H1 (cell line): ENCODE results near the gene CBLN3. TPM values are rescaled to one million over a fixed set of nuclear protein-coding genes. Genes with fewer than 3 reads are reported as not detected.

Experiments
- CTCF ChIA-PET: fragments of 300-600 bp; sonication (Branson Sonifier 250); formaldehyde crosslinking; loops from one replicate; lab custom pipeline; 2021; ENCODE audit not compliant: partially characterized antibody; lab: Charles Lee
- POLR2A ChIA-PET: fragments of 300-600 bp; sonication (Branson Sonifier 250); formaldehyde crosslinking; loops from one replicate; lab custom pipeline; 2021; ENCODE audit warnings: inconsistent platforms; ENCODE audit not compliant: partially characterized antibody; lab: Charles Lee
- DNase-seq, 2 experiments: peaks; one replicate each; pipeline versions ENCODE4 v3.0.0 to v3.0.0-alpha.2; 2010 to 2022; ENCODE audit warnings: low spot score in 2 of 2, low read depth in 1 of 2, mixed read lengths in 1 of 2
- FAIRE-seq: peaks from 2 replicates; lab custom pipeline; 2011; peaks lifted over from hg19 to GRCh38; lab: Jason Lieb, UNC
- H2AFZ ChIP-seq: 2 replicates; pipeline ENCODE4 v1.8.1; 2012; ENCODE audit warnings: low read length, inconsistent platforms
- H2AK5ac ChIP-seq: 2 replicates; pipeline ENCODE4 v1.6.1; 2013; ENCODE audit warnings: low read depth, low read length
- H2BK120ac ChIP-seq: replicated peaks from 2 replicates; pipeline ENCODE3; 2013; ENCODE audit warnings: low read depth, low read length, inconsistent platforms
- H2BK12ac ChIP-seq: 2 replicates; pipeline ENCODE4 v1.6.1; 2013; ENCODE audit warnings: low read depth, low read length
- H2BK15ac ChIP-seq: 2 replicates; pipeline ENCODE4 v1.6.1; 2013; ENCODE audit warnings: low read length
- H2BK20ac ChIP-seq: 2 replicates; pipeline ENCODE4 v1.6.1; 2013; ENCODE audit warnings: low read length
- H2BK5ac ChIP-seq: 2 replicates; pipeline ENCODE4 v1.6.1; 2013; ENCODE audit warnings: low read depth, low read length
- H3K14ac ChIP-seq: 2 replicates; pipeline ENCODE4 v1.6.1; 2013; ENCODE audit warnings: inconsistent platforms; ENCODE audit not compliant: insufficient read length
- H3K18ac ChIP-seq: 2 replicates; pipeline ENCODE4 v1.6.1; 2013; ENCODE audit warnings: low read length; ENCODE audit errors: extremely low read depth
- H3K23ac ChIP-seq: 2 replicates; pipeline ENCODE4 v1.6.1; 2013; ENCODE audit warnings: inconsistent platforms; ENCODE audit not compliant: insufficient read length
- H3K23me2 ChIP-seq: 2 replicates; pipeline ENCODE4 v1.6.1; 2013; ENCODE audit warnings: low read depth, low read length
- H3K27ac ChIP-seq: 2 replicates; pipeline ENCODE4 v1.6.1; 2011; ENCODE audit warnings: low read depth, low read length, inconsistent platforms
- H3K27me3 ChIP-seq, 4 experiments: replicated peaks in 1 of 4; 1 replicate in 1 of 4; 2 replicates in 3 of 4; pipeline versions ENCODE4 v1.6.1 to v1.8.1; 2011 to 2013; ENCODE audit warnings: low read length in 3 of 4, mild to moderate bottlenecking in 3 of 4, inconsistent platforms in 2 of 4, mixed read lengths in 2 of 4, moderate library complexity in 1 of 4; ENCODE audit not compliant: control insufficient read depth in 3 of 4, insufficient read depth in 3 of 4; ENCODE audit errors: extremely low read depth in 1 of 4
- H3K36me3 ChIP-seq, 4 experiments: 2 replicates each; pipeline versions ENCODE4 v1.6.1 to v1.8.1; 2011 to 2013; ENCODE audit warnings: mild to moderate bottlenecking in 4 of 4, low read length in 3 of 4, moderate library complexity in 2 of 4, control low read depth in 1 of 4, inconsistent platforms in 1 of 4; ENCODE audit not compliant: insufficient read depth in 4 of 4, control insufficient read depth in 2 of 4
- H3K4ac ChIP-seq: replicated peaks from 2 replicates; pipeline ENCODE3; 2013; ENCODE audit warnings: low read length, low read depth, mixed read lengths, inconsistent platforms; ENCODE audit not compliant: insufficient read length
- H3K4me1 ChIP-seq, 4 experiments: replicated peaks in 1 of 4; 1 replicate in 1 of 4; 2 replicates in 3 of 4; pipeline versions ENCODE4 v1.6.1 to v1.8.1; 2011 to 2013; ENCODE audit warnings: low read length in 3 of 4, inconsistent platforms in 2 of 4, mixed read lengths in 1 of 4; ENCODE audit not compliant: insufficient read depth in 4 of 4, control insufficient read depth in 3 of 4
- H3K4me2 ChIP-seq, 2 experiments: 2 replicates each; pipeline versions ENCODE4 v1.6.1 to v1.8.1; 2011 to 2013; ENCODE audit warnings: low read depth in 2 of 2, low read length in 2 of 2, control low read depth in 1 of 2, inconsistent platforms in 1 of 2, mild to moderate bottlenecking in 1 of 2; ENCODE audit not compliant: insufficient read depth in 1 of 2
- H3K4me3 ChIP-seq, 4 experiments: fragments of 200-600, 300-600 bp in 1 of 4; sonication (generic), shearing (Covaris generic), sonication (Bioruptor Twin) in 1 of 4; 2 replicates each; pipeline versions ENCODE4 v1.5.1 to v1.8.1; 2011 to 2016; ENCODE audit warnings: low read length in 4 of 4, low read depth in 3 of 4, control low read depth in 2 of 4, inconsistent platforms in 2 of 4, mild to moderate bottlenecking in 2 of 4, mixed read lengths in 1 of 4, moderate library complexity in 1 of 4; ENCODE audit not compliant: insufficient read depth in 2 of 4; ENCODE audit errors: extremely low read depth in 1 of 4
- H3K56ac ChIP-seq: replicated peaks from 2 replicates; pipeline ENCODE3; 2013; ENCODE audit warnings: low read depth, mild to moderate bottlenecking, mixed read lengths, low read length, inconsistent platforms; ENCODE audit not compliant: insufficient read length
- H3K79me1 ChIP-seq: 2 replicates; pipeline ENCODE4 v1.6.1; 2013; ENCODE audit warnings: low read depth, low read length, control low read depth
- H3K79me2 ChIP-seq, 2 experiments: 2 replicates each; pipeline versions ENCODE4 v1.6.1 to v1.8.1; 2012 to 2013; ENCODE audit warnings: low read length in 2 of 2, mild to moderate bottlenecking in 2 of 2, inconsistent platforms in 1 of 2; ENCODE audit not compliant: insufficient read depth in 2 of 2, control insufficient read depth in 1 of 2
- H3K9ac ChIP-seq, 4 experiments: replicated peaks in 1 of 4; 1 replicate in 1 of 4; 2 replicates in 3 of 4; pipeline versions ENCODE4 v1.6.1 to v1.8.1; 2011 to 2013; ENCODE audit warnings: low read depth in 3 of 4, low read length in 3 of 4, control low read depth in 2 of 4, mild to moderate bottlenecking in 2 of 4, moderate library complexity in 2 of 4, inconsistent platforms in 1 of 4; ENCODE audit errors: extremely low read depth in 1 of 4
- H3K9me3 ChIP-seq, 2 experiments: 2 replicates each; pipeline versions ENCODE4 v1.6.1 to v1.8.1; 2012 to 2013; ENCODE audit warnings: mild to moderate bottlenecking in 2 of 2, moderate library complexity in 2 of 2, control low read depth in 1 of 2, inconsistent platforms in 1 of 2, low read depth in 1 of 2, low read length in 1 of 2, mixed read lengths in 1 of 2; ENCODE audit not compliant: insufficient read depth in 2 of 2
- H4K20me1 ChIP-seq, 2 experiments: replicated peaks in 1 of 2; 2 replicates each; pipeline versions ENCODE3 to v1.8.1; 2011 to 2013; ENCODE audit warnings: inconsistent platforms in 2 of 2, low read length in 2 of 2, mild to moderate bottlenecking in 1 of 2; ENCODE audit not compliant: insufficient read depth in 2 of 2, control insufficient read depth in 1 of 2
- H4K5ac ChIP-seq: 2 replicates; pipeline ENCODE4 v1.6.1; 2013; ENCODE audit warnings: low read length, low read depth, mixed read lengths, inconsistent platforms; ENCODE audit not compliant: insufficient read length
- H4K8ac ChIP-seq: 2 replicates; pipeline ENCODE4 v1.8.0; 2013; ENCODE audit warnings: mild to moderate bottlenecking, moderate library complexity, low read length, inconsistent platforms; ENCODE audit not compliant: insufficient read depth; ENCODE audit errors: extremely low read depth
- H4K91ac ChIP-seq: replicated peaks from 2 replicates; pipeline ENCODE3; 2013; ENCODE audit warnings: low read length, mixed read lengths, inconsistent platforms; ENCODE audit not compliant: insufficient read length
- SIN3A ChIP-seq, 2 experiments: IDR thresholded peaks in 1 of 2; conservative IDR thresholded peaks in 1 of 2; 2 replicates each; pipeline ENCODE4 v1.6.1; 2011 to 2012; ENCODE audit warnings: low read length in 2 of 2, improper control_type of control experiment in 1 of 2, low read depth in 1 of 2, mild to moderate bottlenecking in 1 of 2
- WGBS, 2 experiments: shearing (Covaris generic) in 1 of 2; methylation state at CpG; one replicate each; pipeline versions ENCODE4 v1.1.6 to v1.1.7; 2013 to 2015; ENCODE audit warnings: low lambda C conversion rate in 2 of 2, mixed read lengths in 2 of 2, inconsistent platforms in 1 of 2, low coverage in 1 of 2, missing lambda C conversion rate in 1 of 2; ENCODE audit not compliant: insufficient replicate concordance in 2 of 2, insufficient coverage in 1 of 2, insufficient read length in 1 of 2; ENCODE audit errors: extremely low coverage in 1 of 2, missing lambda C conversion rate in 1 of 2; 5-methylcytosine and 5-hydroxymethylcytosine counted together
- polyA plus RNA-seq, 7 experiments: library from polyadenylated mRNA; depleted of rRNA in 3 of 7; stranded (reverse) in 5 of 7; unstranded in 2 of 7; fragments of >200 nt in 5 of 7; fragments of 200-250 nt in 2 of 7; gene quantifications; 1 replicate in 5 of 7; 2 replicates in 1 of 7; 4 replicates in 1 of 7; pipeline versions ENCODE4 v1.2.1 to v1.2.3, GENCODE V29; 2011 to 2013; ENCODE audit warnings: missing spikeins in 2 of 7, mixed read lengths in 2 of 7
- total RNA-seq: library from RNA; stranded (reverse); fragmentation: NEBNext Ultra II Directional; extraction: Animal tissue kit (Norgen Biotek cat#: 25700); gene quantifications from 2 replicates; pipeline ENCODE4 v1.2.1, GENCODE V29; 2021
- TF ChIP-seq, protein P1 (sequence below): IDR thresholded peaks from 2 replicates; pipeline ENCODE4 v1.6.1; 2011; ENCODE audit warnings: low read length, improper control_type of control experiment
- TF ChIP-seq, protein P2 (sequence below): IDR thresholded peaks from 2 replicates; pipeline ENCODE4 v1.6.1; 2011; ENCODE audit warnings: low read depth, mild to moderate bottlenecking, low read length; ENCODE audit not compliant: insufficient read depth

Gene CBLN3
- total and polyA plus RNA-seq, 2 of the 8 experiments (the other 6 are each of a cell fraction or from before 2014, with no cell fraction given) = 0.54 to 1.00 TPM

DNA sequence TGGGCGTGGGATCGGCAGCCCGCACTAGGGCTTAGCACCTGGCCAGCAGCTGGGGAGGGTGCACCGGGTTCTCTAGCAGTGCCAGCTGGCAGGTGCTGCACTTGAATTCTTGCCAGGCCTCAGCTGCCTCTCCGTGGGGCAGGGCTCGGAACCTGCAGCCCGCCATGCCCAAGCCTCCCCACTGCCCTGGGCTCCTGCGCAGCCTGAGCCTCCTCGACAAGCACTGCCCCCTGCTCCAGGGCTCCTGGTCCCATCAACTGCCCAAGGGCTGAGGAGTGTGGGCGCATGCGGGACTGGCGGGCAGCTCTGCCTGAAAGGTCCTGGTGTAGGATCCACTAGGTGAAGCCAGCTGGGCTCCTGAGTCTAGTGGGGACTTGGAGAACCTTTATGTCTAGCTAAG, 43.7 kb upstream of the CBLN3 start:
- Histone ChIP-seq H3K4me1 (no peaks in the 10 kb centered on the region), H3K14ac (no peak overlapping the region), H2BK120ac (no peak overlapping the region)
- FAIRE-seq = no peak
- TF ChIP-seq, protein P1, sequence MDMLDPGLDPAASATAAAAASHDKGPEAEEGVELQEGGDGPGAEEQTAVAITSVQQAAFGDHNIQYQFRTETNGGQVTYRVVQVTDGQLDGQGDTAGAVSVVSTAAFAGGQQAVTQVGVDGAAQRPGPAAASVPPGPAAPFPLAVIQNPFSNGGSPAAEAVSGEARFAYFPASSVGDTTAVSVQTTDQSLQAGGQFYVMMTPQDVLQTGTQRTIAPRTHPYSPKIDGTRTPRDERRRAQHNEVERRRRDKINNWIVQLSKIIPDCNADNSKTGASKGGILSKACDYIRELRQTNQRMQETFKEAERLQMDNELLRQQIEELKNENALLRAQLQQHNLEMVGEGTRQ = no peak
- no peak for TF ChIP-seq SIN3A (conservative IDR thresholded peaks at IDR 0.05 in 1 of 2, IDR thresholded peaks at IDR 0.05 in 1 of 2; ENCODE audit: low read depth in 1 of 2, low read length in 2 of 2)
- TF ChIP-seq, protein P2, sequence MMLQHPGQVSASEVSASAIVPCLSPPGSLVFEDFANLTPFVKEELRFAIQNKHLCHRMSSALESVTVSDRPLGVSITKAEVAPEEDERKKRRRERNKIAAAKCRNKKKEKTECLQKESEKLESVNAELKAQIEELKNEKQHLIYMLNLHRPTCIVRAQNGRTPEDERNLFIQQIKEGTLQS = no peak
- TF ChIP-seq, all 59 proteins: peak for 0
- H2BK12ac ChIP-seq = no peak overlapping the region
- no peaks in the 10 kb centered on the region; a peak in 1 of 4 replicates for H3K9me3 ChIP-seq
- H4K8ac ChIP-seq = no peak overlapping the region
- no peaks in the 10 kb centered on the region for H3K79me2 ChIP-seq
- no peaks in the 10 kb centered on the region for H4K20me1 ChIP-seq
- H3K4me2 ChIP-seq = no peak overlapping the region
- H4K91ac ChIP-seq = no peak overlapping the region
- no peaks in the 10 kb centered on the region for H3K27me3 ChIP-seq
- H2AFZ ChIP-seq = no peak overlapping the region
- H3K27ac ChIP-seq = no peak overlapping the region
- no peak overlapping the region for H3K18ac ChIP-seq
- no peak overlapping the region for H3K56ac ChIP-seq
- H3K9ac ChIP-seq = no peak overlapping the region
- H3K4ac ChIP-seq = no peak overlapping the region
- no peaks in the 10 kb centered on the region for H3K36me3 ChIP-seq
- POLR2A ChIA-PET = no interaction called here
- H3K23me2 ChIP-seq = no peaks in the 10 kb centered on the region
- WGBS, 2 experiments = 59% methylated on average over 12 of the region's 12 CpGs; no CpG with 5 or more reads in 1 of the 2 experiments
- CTCF ChIA-PET = interaction anchor here (0.9 to 1.6 kb wide), 2 partner anchors 9 to 10 kb away, joined by 3 to 4 read pairs; no protein-coding TSS in a partner anchor
- DNase-seq = no peak
- H2BK5ac ChIP-seq = no peak overlapping the region
- no peaks in the 10 kb centered on the region for H3K79me1 ChIP-seq
- H3K23ac ChIP-seq = no peak overlapping the region
- H2BK20ac ChIP-seq = no peak overlapping the region
- no peak overlapping the region for H3K4me3 ChIP-seq
- H4K5ac ChIP-seq = no peak overlapping the region
- H2BK15ac ChIP-seq = no peak overlapping the region
- no peak overlapping the region for H2AK5ac ChIP-seq
